ENCODE results near the gene NEXN.

DNA sequence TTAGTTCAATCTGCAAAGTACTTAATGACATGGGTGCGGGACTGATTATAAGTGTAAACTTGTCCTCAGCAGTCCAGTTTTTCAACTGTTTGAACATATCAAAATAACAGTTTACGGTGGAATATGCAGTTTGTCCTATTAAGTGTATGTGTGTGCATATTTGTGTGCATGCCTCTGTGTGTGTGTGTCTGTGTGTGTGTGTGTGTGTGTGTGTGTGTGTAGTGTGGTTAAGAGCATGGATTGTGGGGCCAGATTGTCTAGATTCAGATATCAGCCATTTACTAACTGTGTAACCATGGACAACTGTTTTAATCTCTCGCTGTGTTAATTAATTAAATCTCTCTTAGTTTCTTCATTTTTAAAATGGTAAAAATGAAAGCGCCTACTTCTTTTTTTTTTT is 39.0 kb downstream of the NEXN start:
- no peak for TF ChIP-seq EZH2 (IDR thresholded peaks at IDR 0.05; ENCODE audit: borderline replicate concordance, insufficient read depth, low read depth, low read length, poor library complexity, severe bottlenecking)
- TF ChIP-seq, protein P1, sequence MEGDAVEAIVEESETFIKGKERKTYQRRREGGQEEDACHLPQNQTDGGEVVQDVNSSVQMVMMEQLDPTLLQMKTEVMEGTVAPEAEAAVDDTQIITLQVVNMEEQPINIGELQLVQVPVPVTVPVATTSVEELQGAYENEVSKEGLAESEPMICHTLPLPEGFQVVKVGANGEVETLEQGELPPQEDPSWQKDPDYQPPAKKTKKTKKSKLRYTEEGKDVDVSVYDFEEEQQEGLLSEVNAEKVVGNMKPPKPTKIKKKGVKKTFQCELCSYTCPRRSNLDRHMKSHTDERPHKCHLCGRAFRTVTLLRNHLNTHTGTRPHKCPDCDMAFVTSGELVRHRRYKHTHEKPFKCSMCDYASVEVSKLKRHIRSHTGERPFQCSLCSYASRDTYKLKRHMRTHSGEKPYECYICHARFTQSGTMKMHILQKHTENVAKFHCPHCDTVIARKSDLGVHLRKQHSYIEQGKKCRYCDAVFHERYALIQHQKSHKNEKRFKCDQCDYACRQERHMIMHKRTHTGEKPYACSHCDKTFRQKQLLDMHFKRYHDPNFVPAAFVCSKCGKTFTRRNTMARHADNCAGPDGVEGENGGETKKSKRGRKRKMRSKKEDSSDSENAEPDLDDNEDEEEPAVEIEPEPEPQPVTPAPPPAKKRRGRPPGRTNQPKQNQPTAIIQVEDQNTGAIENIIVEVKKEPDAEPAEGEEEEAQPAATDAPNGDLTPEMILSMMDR (IDR thresholded peaks at IDR 0.05): no peak

Data from B cell (primary cell).